HG02763 (cell line): ENCODE data around the gene SGMS2.

Experiments used
- ATAC-seq: cut with Tn5 transposase; IDR thresholded peaks from one replicate; pipeline ENCODE4 v1.9.1; 2021; ENCODE audit warnings: mild to moderate bottlenecking, moderate library complexity; ENCODE audit not compliant: unreplicated experiment

The SGMS2 gene

GRCh38 chr4:107828315-107829090 is 3.8 kb downstream of the SGMS2 start:
- ATAC-seq: no peak

GRCh38 chr4:107831140-107831539 is 6.4 kb downstream of the SGMS2 start:
- no peak for ATAC-seq

GRCh38 chr4:107832275-107832807 is 7.6 kb downstream of the SGMS2 start:
- ATAC-seq: no peak

GRCh38 chr4:107834241-107834794 is 9.6 kb downstream of the SGMS2 start:
- no peak for ATAC-seq

GRCh38 chr4:107835406-107835805 is 10.7 kb downstream of the SGMS2 start:
- no peak for ATAC-seq

GRCh38 chr4:107837317-107837716 is 12.6 kb downstream of the SGMS2 start:
- ATAC-seq: no peak

- ATAC-seq: no peak
Measured at GRCh38 chr4:107837776-107838618, 13.3 kb downstream of the SGMS2 start.

- no peak for ATAC-seq
Measured at GRCh38 chr4:107838861-107839565, 14.3 kb downstream of the SGMS2 start.

- ATAC-seq: no peak
Measured at GRCh38 chr4:107843391-107843790, 18.7 kb downstream of the SGMS2 start.

GRCh38 chr4:107845681-107846080 is 20.9 kb downstream of the SGMS2 start:
- no peak for ATAC-seq

GRCh38 chr4:107850438-107850837 is 25.7 kb downstream of the SGMS2 start:
- ATAC-seq: no peak

- ATAC-seq: no peak
Measured at GRCh38 chr4:107853444-107854355, 29.0 kb downstream of the SGMS2 start.

GRCh38 chr4:107854356-107855022 is 29.8 kb downstream of the SGMS2 start:
- ATAC-seq: no peak

GRCh38 chr4:107855723-107856122 is 31.0 kb downstream of the SGMS2 start:
- no peak for ATAC-seq

- ATAC-seq: no peak
Measured at GRCh38 chr4:107856901-107857300, 32.2 kb downstream of the SGMS2 start.

GRCh38 chr4:107857741-107858140 is 33.0 kb downstream of the SGMS2 start:
- no peak for ATAC-seq

GRCh38 chr4:107858158-107858742 is 33.5 kb downstream of the SGMS2 start:
- no peak for ATAC-seq

- ATAC-seq: no peak
Measured at GRCh38 chr4:107862658-107863057, 37.9 kb downstream of the SGMS2 start.

- no peak for ATAC-seq
Measured at GRCh38 chr4:107863416-107863815, 38.7 kb downstream of the SGMS2 start.
